Breast epithelium (tissue), 3 donors: Measurements from ENCODE around the gene SLC6A8.

Experiments used
- POLR2A ChIP-seq: fragments of 450-650 bp; IDR thresholded peaks from one replicate; pipeline ENCODE4 v1.6.1; 2016; ENCODE audit warnings: antibody characterized with exemption, mild to moderate bottlenecking, moderate library complexity
- POLR2AphosphoS5 ChIP-seq, 3 donors: sonication (generic); formaldehyde crosslinking; IDR thresholded peaks; one replicate each; pipeline ENCODE4 v1.6.1; 2017; ENCODE audit warnings: antibody characterized with exemption in 3 of 3
- TF ChIP-seq, protein P1 (sequence below), 3 donors: fragments of 450-650 bp; IDR thresholded peaks; one replicate each; pipeline ENCODE4 v1.5.1; 2016 to 2017; ENCODE audit warnings: antibody characterized with exemption in 3 of 3, mild to moderate bottlenecking in 3 of 3, moderate library complexity in 3 of 3

DNA sequence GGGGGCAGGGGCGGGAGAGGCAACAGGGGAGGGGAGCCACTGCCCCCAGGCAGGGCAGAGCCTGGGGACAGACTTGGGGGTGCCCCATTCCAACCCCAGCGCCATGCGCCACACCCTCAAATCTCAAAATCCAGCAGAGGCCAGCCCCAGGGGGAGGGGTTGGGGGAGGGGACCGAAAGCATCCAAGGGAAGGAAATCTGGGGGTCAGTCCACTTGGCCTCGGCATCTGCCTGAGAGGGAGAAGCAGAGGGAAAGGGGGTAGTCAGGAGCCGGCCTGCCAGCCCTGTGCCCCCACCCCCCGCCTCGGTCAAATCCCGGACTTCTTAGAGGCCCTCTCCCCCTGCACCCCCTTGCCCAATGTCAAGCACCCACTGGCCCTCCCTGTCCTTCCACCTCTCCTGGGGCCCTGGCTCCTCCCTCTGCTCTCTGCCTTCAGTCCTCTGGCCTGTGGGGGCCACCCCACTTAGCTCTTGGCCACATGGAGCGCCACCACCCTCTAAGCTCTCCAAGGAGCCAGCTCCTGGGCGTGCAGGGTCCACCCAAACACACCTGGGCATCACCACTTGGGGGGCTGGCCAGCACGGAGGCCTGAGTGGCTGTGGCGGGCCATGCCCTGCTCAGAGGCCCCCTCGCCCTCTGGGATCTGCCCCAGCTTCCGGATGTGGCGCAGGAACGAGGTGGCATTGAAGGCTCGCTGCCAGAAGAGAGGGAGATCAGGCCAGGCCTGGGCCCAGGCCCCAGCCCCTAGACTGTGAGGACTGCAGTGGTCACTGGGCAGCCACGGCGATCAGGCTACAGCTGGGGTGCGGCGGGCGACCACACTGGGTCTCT is 17.6 kb upstream of the SLC6A8 start:
- TF ChIP-seq, protein P1, sequence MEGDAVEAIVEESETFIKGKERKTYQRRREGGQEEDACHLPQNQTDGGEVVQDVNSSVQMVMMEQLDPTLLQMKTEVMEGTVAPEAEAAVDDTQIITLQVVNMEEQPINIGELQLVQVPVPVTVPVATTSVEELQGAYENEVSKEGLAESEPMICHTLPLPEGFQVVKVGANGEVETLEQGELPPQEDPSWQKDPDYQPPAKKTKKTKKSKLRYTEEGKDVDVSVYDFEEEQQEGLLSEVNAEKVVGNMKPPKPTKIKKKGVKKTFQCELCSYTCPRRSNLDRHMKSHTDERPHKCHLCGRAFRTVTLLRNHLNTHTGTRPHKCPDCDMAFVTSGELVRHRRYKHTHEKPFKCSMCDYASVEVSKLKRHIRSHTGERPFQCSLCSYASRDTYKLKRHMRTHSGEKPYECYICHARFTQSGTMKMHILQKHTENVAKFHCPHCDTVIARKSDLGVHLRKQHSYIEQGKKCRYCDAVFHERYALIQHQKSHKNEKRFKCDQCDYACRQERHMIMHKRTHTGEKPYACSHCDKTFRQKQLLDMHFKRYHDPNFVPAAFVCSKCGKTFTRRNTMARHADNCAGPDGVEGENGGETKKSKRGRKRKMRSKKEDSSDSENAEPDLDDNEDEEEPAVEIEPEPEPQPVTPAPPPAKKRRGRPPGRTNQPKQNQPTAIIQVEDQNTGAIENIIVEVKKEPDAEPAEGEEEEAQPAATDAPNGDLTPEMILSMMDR (IDR thresholded peaks at IDR 0.05) = no peak
- TF ChIP-seq POLR2A (no peak), POLR2AphosphoS5 (IDR thresholded peaks at IDR 0.05) (no peak)
